Gastroesophageal sphincter (tissue), 4 donors: ENCODE measurements around the gene METTL26. TPM values are rescaled to one million over a fixed set of nuclear protein-coding genes. Genes with fewer than 3 reads are reported as not detected.

Source experiments
- ATAC-seq: fragments of 150-250 bp; one replicate; pipeline ENCODE4 v1.9.1; 2016; ENCODE audit warnings: mild to moderate bottlenecking, moderate library complexity
- H3K27ac ChIP-seq, 4 donors: fragments of 200-600 bp; sonication (generic) in 3 of 4; 1 replicate in 3 of 4; 2 replicates in 1 of 4; pipeline ENCODE4 v1.5.1; 2016 to 2019
- H3K27me3 ChIP-seq: fragments of 200-600 bp; sonication (generic); one replicate; pipeline ENCODE4 v1.5.1; 2019
- H3K36me3 ChIP-seq, 2 donors: fragments of 200-600 bp; sonication (generic); one replicate each; pipeline ENCODE4 v1.5.1; 2019; ENCODE audit warnings: control low read depth in 1 of 2
- H3K4me1 ChIP-seq, 3 donors: fragments of 200-600 bp; sonication (generic); 1 replicate in 2 of 3; 2 replicates in 1 of 3; pipeline ENCODE4 v1.5.1; 2016 to 2019; ENCODE audit warnings: control low read depth in 2 of 3
- H3K4me3 ChIP-seq, 2 donors: fragments of 200-600 bp; sonication (generic); one replicate each; pipeline ENCODE4 v1.5.1; 2019; ENCODE audit warnings: mild to moderate bottlenecking in 1 of 2, moderate library complexity in 1 of 2
- H3K9me3 ChIP-seq, 3 donors: fragments of 200-600 bp; sonication (generic); one replicate each; pipeline ENCODE4 v1.5.1; 2017 to 2019; ENCODE audit warnings: control low read depth in 2 of 3
- CTCF ChIP-seq, 4 experiments: fragments of 200-600 bp in 2 of 4; fragments of 450-650 bp in 2 of 4; sonication (generic) in 1 of 4; IDR thresholded peaks; one replicate each; pipeline ENCODE4 v1.5.1; 2017 to 2019; ENCODE audit warnings: antibody characterized with exemption in 4 of 4, mild to moderate bottlenecking in 2 of 4, moderate library complexity in 2 of 4
- EP300 ChIP-seq: sonication (generic); formaldehyde crosslinking; IDR thresholded peaks from one replicate; pipeline ENCODE4 v1.6.1; 2017; ENCODE audit warnings: antibody characterized with exemption, mild to moderate bottlenecking
- POLR2A ChIP-seq, 2 donors: fragments of 450-650 bp; IDR thresholded peaks; one replicate each; pipeline ENCODE4 v1.6.1; 2017; ENCODE audit warnings: antibody characterized with exemption in 2 of 2, mild to moderate bottlenecking in 2 of 2, moderate library complexity in 1 of 2
- POLR2AphosphoS5 ChIP-seq: sonication (generic); formaldehyde crosslinking; IDR thresholded peaks from one replicate; pipeline ENCODE4 v1.6.1; 2017; ENCODE audit warnings: antibody characterized with exemption
- WGBS, 2 donors: methylation state at CpG; one replicate each; pipeline ENCODE4 v1.1.5; 2018; ENCODE audit warnings: low coverage in 1 of 2; 5-methylcytosine and 5-hydroxymethylcytosine counted together
- total RNA-seq, 4 donors: library from RNA; depleted of rRNA; stranded (reverse); fragments of >200 nt; gene quantifications; one replicate each; pipeline ENCODE4 v1.1.0, GENCODE V29; 2016

Gene METTL26
- total RNA-seq, 4 donors from 2014 or later = 94.8 to 146 (median 112) TPM

GRCh38 chr16:638836-639235 is 2.7 kb upstream of the METTL26 start:
- no peak for TF ChIP-seq POLR2AphosphoS5
- TF ChIP-seq POLR2A (IDR thresholded peaks at IDR 0.05) = no peak
- TF ChIP-seq CTCF (IDR thresholded peaks at IDR 0.05) = no peak
- no peak for TF ChIP-seq EP300
- Histone ChIP-seq H3K4me1 (peaks cover 2 to 71% (median 30%) of the 10 kb centered on the region in 3 donors), H3K4me3 (no peak overlapping the region), H3K27ac (peak overlapping the region in 2 of 4 donors; percentile 96 to 97), H3K36me3 (peaks cover 0 to 9% of the 10 kb centered on the region in 2 donors), H3K9me3 (no peaks in the 10 kb centered on the region), H3K27me3 (no peaks in the 10 kb centered on the region)
- ATAC-seq = no peak
- WGBS, 2 donors = no CpG with 5 or more reads among the region's 9 CpGs

DNA sequence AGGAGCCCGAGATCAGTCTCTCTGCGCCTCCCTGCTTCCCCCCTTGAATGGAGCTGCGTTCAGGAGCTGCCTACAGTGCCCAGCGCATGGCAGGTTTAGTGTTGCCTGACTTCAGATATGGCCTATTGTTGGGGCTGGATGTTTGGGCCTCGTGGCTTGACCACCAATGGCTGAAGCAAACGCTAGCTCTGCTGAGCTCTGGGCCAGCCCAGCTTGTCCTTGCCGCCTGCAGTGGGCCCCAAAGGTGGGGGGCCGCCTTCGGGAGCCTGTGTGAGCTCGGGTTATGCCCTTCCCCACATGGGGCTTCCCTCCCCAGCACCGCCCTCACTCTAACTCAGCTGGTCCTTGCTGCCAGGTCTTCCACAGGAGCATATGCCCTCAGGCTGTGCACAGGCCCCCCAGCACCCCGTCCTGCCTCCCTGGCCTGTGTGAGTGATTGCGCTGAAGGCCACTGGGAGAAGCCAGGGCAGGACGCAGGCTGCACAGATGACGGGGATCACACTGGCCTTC is 2.0 kb upstream of the METTL26 start:
- Histone ChIP-seq H3K4me1 (peaks cover 2 to 64% (median 29%) of the 10 kb centered on the region in 3 donors), H3K27me3 (no peaks in the 10 kb centered on the region), H3K4me3 (no peak overlapping the region), H3K9me3 (no peaks in the 10 kb centered on the region), H3K36me3 (peaks cover 0 to 17% of the 10 kb centered on the region in 2 donors), H3K27ac (peak overlapping the region in 3 of 4 donors; percentile 95 to 97 (median 96))
- ATAC-seq = no peak
- WGBS, 2 donors = no CpG with 5 or more reads among the region's 15 CpGs
- TF ChIP-seq EP300 (no peak), POLR2AphosphoS5 (no peak)

DNA sequence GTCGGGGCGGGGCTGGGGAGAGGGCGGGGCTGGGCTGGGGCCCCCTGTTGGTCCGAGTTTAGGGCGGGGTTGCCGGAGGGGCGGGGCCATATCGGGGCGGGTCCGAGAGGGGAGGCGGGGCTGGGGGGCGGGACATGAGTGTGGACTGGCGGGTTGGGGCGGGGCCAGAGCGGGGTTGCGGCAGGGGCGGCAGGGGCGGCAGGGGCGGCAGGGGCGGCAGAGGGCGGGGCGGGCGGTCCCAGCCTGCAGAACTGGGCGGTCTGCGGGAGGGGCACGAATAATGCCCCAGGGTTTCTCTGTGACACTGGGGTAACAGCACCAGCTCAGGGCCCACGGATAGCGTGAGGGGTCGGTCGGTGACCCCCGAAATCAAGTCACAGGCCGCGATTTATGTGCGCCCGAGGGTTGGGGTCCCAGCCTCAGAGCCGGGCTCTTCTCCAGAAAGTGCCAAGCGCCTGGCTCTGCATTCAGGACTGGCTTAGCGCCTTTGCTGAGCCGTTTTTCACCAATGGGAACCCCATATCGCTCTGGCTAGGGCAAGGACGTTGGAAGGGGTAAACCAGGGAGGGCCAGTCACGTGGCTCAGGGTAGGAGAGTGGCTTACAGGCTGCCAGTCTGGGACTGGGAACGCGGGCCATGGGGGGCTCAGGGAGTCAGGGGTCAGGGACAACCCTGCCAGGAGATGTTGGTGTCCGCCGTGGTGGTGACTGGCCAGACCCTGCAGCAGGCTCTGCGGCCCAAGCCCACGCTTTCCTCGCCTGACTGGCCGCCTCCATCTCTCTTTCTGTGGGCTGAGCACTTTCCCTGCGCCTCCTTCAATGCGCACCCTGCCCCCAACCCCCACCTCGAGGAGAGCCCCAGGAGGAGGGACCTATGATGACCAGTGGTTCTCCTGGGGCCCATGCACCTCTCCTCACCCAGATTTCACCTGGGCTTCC is 1.2 kb upstream of the METTL26 start:
- TF ChIP-seq POLR2AphosphoS5 (no peak), POLR2A (IDR thresholded peaks at IDR 0.05) (no peak), CTCF (IDR thresholded peaks at IDR 0.05) (no peak), EP300 (no peak)
- Histone ChIP-seq H3K27ac (peak overlapping the region; percentile 90 to 97 (median 96)), H3K4me1 (peaks cover 2 to 57% (median 21%) of the 10 kb centered on the region in 3 donors), H3K4me3 (peak overlapping the region; percentile 62 to 94), H3K27me3 (peaks cover 6% of the 10 kb centered on the region), H3K36me3 (peaks cover 0 to 24% of the 10 kb centered on the region in 2 donors), H3K9me3 (no peaks in the 10 kb centered on the region)
- 91 to 100% methylated on average over 1 to 4 of the region's 53 CpGs for WGBS, 2 donors
- ATAC-seq = peak; percentile 6

GRCh38 chr16:635573-636205 is 416 bp downstream of the METTL26 start:
- TF ChIP-seq CTCF (IDR thresholded peaks at IDR 0.05) (peak in 1 of 4 experiments; percentile 21), POLR2AphosphoS5 (no peak)
- 0% methylated on average over 1 of the region's 55 CpGs; no CpG with 5 or more reads in 1 of the 2 donors for WGBS, 2 donors
- no peak for ATAC-seq

DNA sequence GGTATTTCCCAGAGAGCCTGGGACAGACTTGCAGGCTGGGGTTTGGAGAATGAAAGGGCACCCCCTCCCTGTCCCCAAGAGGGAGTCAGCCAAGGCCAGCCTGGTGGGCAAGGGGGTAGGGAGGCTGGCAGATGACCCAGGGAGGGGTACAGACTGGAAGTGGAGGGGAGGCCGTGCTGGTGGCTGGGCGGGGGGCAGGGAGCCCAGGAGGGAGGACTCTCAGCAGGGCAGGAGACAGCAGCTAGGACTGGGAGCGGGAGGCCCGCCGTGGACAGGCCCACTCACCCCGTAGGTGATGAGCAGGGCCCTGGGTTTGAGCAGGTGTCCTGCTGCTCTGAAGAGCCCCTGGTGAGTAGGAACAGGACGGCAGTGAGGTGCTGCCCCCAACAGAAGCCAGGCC is 1.1 kb downstream of the METTL26 start:
- no peak overlapping the region for H3K27ac ChIP-seq
- H3K36me3 ChIP-seq = peaks cover 0 to 26% of the 10 kb centered on the region in 2 donors
- ATAC-seq = no peak
- no peak for TF ChIP-seq POLR2AphosphoS5
- no peak for TF ChIP-seq POLR2A (IDR thresholded peaks at IDR 0.05)
- no peak for TF ChIP-seq EP300
- no peak for TF ChIP-seq CTCF (IDR thresholded peaks at IDR 0.05)
- peaks cover 19% of the 10 kb centered on the region for H3K27me3 ChIP-seq
- H3K4me3 ChIP-seq = peak overlapping the region in 1 of 2 donors; percentile 94
- WGBS, 2 donors = no CpG with 5 or more reads among the region's 7 CpGs
- H3K4me1 ChIP-seq = peaks cover 2 to 57% (median 31%) of the 10 kb centered on the region in 3 donors
- H3K9me3 ChIP-seq = no peaks in the 10 kb centered on the region

More at GRCh38 chr16:635573-636205, 416 bp downstream of the METTL26 start:
- Histone ChIP-seq H3K36me3 (peaks cover 0 to 26% of the 10 kb centered on the region in 2 donors), H3K4me1 (peaks cover 2 to 53% (median 24%) of the 10 kb centered on the region in 3 donors), H3K27me3 (peaks cover 17% of the 10 kb centered on the region), H3K9me3 (no peaks in the 10 kb centered on the region), H3K4me3 (peak overlapping the region; percentile 62 to 94), H3K27ac (peak overlapping the region in 3 of 4 donors; percentile 95 to 97 (median 96))
